CD4-positive, alpha-beta T cell (primary cell): ENCODE data around the gene SPTBN4. TPM values are rescaled to one million over a fixed set of nuclear protein-coding genes. Genes with fewer than 3 reads are reported as not detected.

Experiments used
- ATAC-seq: fragments of 200-7000 bp; cut with Tn5 transposase; one replicate; pipeline ENCODE4 v1.10.0; 2022; ENCODE audit warnings: mild to moderate bottlenecking; ENCODE audit not compliant: poor library complexity
- CTCF ChIA-PET: fragments of 350-600 bp; sonication (Branson Sonifier 250); formaldehyde crosslinking; loops from one replicate; lab custom pipeline; 2021; ENCODE audit warnings: antibody characterized with exemption, inconsistent platforms; lab: Charles Lee
- POLR2A ChIA-PET: fragments of 350-600 bp; sonication (Branson Sonifier 250); formaldehyde crosslinking; loops from one replicate; lab custom pipeline; 2021; ENCODE audit warnings: antibody characterized with exemption, inconsistent platforms; lab: Charles Lee
- DNase-seq, 14 experiments: peaks; one replicate each; pipeline ENCODE4 v3.0.0-alpha.2; 2013 to 2020; ENCODE audit warnings: mixed read lengths in 2 of 14
- H3K27ac ChIP-seq, 2 donors: one replicate each; pipeline versions ENCODE4 v1.5.1 to v1.7.0; 2013; ENCODE audit warnings: low read length in 2 of 2, low read depth in 1 of 2, mild to moderate bottlenecking in 1 of 2
- H3K27me3 ChIP-seq, 2 experiments: 1 replicate in 1 of 2; 2 replicates in 1 of 2; pipeline versions ENCODE4 v1.6.1 to v1.7.0; 2013; ENCODE audit warnings: low read length in 2 of 2, control low read depth in 1 of 2, mild to moderate bottlenecking in 1 of 2, moderate library complexity in 1 of 2; ENCODE audit not compliant: insufficient read depth in 2 of 2, control insufficient read depth in 1 of 2
- H3K36me3 ChIP-seq: one replicate; pipeline ENCODE4 v1.6.1; 2013; ENCODE audit warnings: low read length, control low read depth; ENCODE audit not compliant: insufficient read depth
- H3K4me1 ChIP-seq: one replicate; pipeline ENCODE4 v1.6.1; 2013; ENCODE audit warnings: low read length, control low read depth; ENCODE audit not compliant: insufficient read depth
- H3K4me3 ChIP-seq: one replicate; pipeline ENCODE4 v1.5.1; 2013; ENCODE audit warnings: mild to moderate bottlenecking, low read length, moderate library complexity
- H3K9me3 ChIP-seq, 2 experiments: 1 replicate in 1 of 2; 2 replicates in 1 of 2; pipeline versions ENCODE4 v1.6.1 to v1.7.0; 2013; ENCODE audit warnings: low read length in 2 of 2, mild to moderate bottlenecking in 2 of 2, control low read depth in 1 of 2, moderate library complexity in 1 of 2; ENCODE audit not compliant: control insufficient read depth in 1 of 2, insufficient read depth in 1 of 2
- H3K27ac Mint-ChIP-seq: one replicate; pipeline ENCODE4 v1.8.0; 2020; ENCODE audit warnings: mixed read lengths
- H3K27me3 Mint-ChIP-seq: one replicate; pipeline ENCODE4 v1.8.0; 2021; ENCODE audit warnings: mixed read lengths
- H3K36me3 Mint-ChIP-seq: one replicate; pipeline ENCODE4 v1.8.0; 2021; ENCODE audit warnings: low read depth, mixed read lengths
- H3K4me1 Mint-ChIP-seq: one replicate; pipeline ENCODE4 v1.8.0; 2021; ENCODE audit warnings: low read depth, mixed read lengths
- H3K4me3 Mint-ChIP-seq: one replicate; pipeline ENCODE4 v1.8.0; 2020; ENCODE audit warnings: mild to moderate bottlenecking, mixed read lengths
- H3K9me3 Mint-ChIP-seq: one replicate; pipeline ENCODE4 v1.8.0; 2020; ENCODE audit warnings: mixed read lengths
- CTCF ChIP-seq: fragments of 200-600 bp; IDR thresholded peaks from one replicate; pipeline ENCODE4 v1.8.0; 2022; ENCODE audit warnings: antibody characterized with exemption, mild to moderate bottlenecking
- intact Hi-C, 2 experiments: fragments of 100-400 bp; cut with DNase I in 1 of 2; cut with micrococcal nuclease in 1 of 2; formaldehyde crosslinking; loops; one replicate each; pipeline versions ENCODE4 v1.15.1 to v1.9.0; 2023 to 2025; cut with DNase I, micrococcal nuclease
- total RNA-seq, 174 experiments: library from RNA in 2 of 174; stranded (reverse) in 2 of 174; gene quantifications; one replicate each; pipeline ENCODE4 v1.2.3 and lab custom pipeline; 2021 to 2026

Gene SPTBN4
- total RNA-seq, 2 experiments from 2014 or later: 0.59 to 0.88 TPM

DNA sequence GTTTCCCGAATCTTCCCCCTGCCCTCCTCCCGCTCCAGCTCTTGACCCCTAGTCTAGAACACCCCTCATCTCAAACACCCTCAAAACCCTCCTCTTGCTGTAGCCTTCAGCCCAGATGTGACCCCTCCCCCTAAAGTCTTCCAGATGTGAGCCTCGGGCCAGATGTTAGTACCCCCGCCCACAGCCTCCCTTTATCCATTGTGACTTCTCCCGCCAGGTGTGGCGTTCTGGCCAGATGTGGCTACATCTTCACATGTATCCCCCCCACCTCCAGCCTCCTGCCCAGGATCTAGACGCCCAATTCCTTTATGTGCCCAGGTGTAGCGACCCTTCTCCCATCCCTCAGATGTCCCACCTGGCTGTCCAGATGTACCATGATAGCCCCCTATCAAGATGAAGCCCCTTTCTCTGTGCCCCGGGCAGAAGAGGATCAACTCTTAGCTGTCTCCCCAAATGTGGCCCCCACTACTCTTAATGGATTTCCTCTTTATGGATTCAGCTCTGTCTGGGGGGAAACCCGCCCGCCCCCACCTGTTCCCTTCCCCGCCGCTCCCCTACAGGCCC, 133.9 kb downstream of the SPTBN4 start:
- H3K27me3 ChIP-seq: peaks cover 39 to 55% of the 10 kb centered on the region in 2 experiments
- Mint-ChIP-seq H3K9me3 (no peaks in the 10 kb centered on the region), H3K36me3 (no peaks in the 10 kb centered on the region), H3K4me1 (peaks cover 70% of the 10 kb centered on the region), H3K4me3 (peak overlapping the region; percentile 67), H3K27ac (no peak overlapping the region), H3K27me3 (peaks cover 53% of the 10 kb centered on the region)
- TF ChIP-seq CTCF: no peak
- H3K36me3 ChIP-seq: no peaks in the 10 kb centered on the region
- H3K4me1 ChIP-seq: peaks cover 88% of the 10 kb centered on the region
- intact Hi-C loops: loop anchor here (5.0 kb wide), 5 partner anchors 33 to 313 kb away; partner anchors contain the start of genes BLVRB (in 2 of the 2), SPTBN4 (in 2 of the 2) and AKT2 (in 1 of the 2)
- ChIA-PET CTCF (interaction anchor here (1.2 to 3.9 kb wide), 4 partner anchors 9 to 34 kb away, joined by 7 to 37 read pairs (median 14); no protein-coding TSS in a partner anchor), POLR2A (interaction anchor here (0.6 to 1.0 kb wide), 2 partner anchors 12 to 52 kb away, joined by 3 to 4 read pairs; no protein-coding TSS in a partner anchor)
- H3K4me3 ChIP-seq: no peak overlapping the region
- H3K9me3 ChIP-seq: peaks cover 0 to 7% of the 10 kb centered on the region in 2 experiments
- H3K27ac ChIP-seq: no peak overlapping the region
- DNase-seq (no peak), ATAC-seq (no peak)

DNA sequence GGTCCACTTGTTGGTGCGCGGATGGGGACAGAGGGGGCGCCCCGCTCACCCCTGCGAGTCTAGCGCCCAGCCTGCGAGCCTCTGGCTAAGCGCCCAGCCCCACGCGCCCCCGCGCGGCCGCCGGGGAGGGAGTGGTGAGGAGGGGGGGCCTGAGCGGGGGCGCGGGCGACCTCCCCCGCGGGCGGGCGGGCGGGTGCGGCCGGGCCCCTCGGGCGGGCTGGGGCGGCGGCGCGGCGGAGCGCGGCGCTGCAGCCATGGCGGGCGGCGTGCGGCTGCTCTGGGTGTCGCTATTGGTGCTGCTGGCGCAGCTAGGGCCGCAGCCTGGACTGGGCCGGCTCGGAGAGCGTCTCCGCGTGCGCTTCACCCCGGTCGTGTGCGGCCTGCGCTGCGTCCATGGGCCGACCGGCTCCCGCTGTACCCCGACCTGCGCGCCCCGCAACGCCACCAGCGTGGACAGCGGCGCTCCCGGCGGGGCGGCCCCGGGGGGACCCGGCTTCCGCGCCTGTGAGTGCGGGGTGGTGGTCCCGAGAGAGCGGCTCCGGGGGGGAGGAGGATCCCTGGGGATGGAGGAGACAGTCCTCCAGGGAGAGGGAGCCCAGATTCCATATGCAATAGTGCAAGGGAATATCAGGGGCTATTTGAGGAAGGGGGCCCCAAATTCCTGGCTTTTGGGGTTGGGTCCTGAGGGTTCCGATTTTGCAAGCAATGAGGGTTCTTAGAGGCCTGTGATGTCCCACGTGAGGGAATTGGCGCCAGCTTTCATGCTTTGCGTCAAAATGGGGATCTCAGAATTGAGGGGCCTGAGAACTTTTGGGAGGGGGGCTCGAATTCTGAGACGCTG, 134.6 kb downstream of the SPTBN4 start, which contains the start of gene LTBP4:
Gene LTBP4, plus strand, starts transcription at position 236 of the 841 bp plus-strand sequence. Its CDS starts 19 bp downstream, at position 255.
- peaks cover 39 to 52% of the 10 kb centered on the region in 2 experiments for H3K27me3 ChIP-seq
- Mint-ChIP-seq H3K27ac (no peak within 1 kb of the TSS), H3K4me3 (peak within 1 kb of the TSS; percentile 67), H3K4me1 (peaks cover 75% of the 10 kb centered on the region), H3K27me3 (peaks cover 50% of the 10 kb centered on the region), H3K36me3 (no peaks in the 10 kb centered on the region), H3K9me3 (no peaks in the 10 kb centered on the region)
- ATAC-seq (no peak), DNase-seq (peak in 5 of 14 experiments; percentile 35 to 73 (median 39))
- H3K27ac ChIP-seq: no peak within 1 kb of the TSS
- intact Hi-C loops: loop anchor here (5.0 kb wide), 5 partner anchors 34 to 314 kb away; partner anchors contain the start of genes BLVRB (in 2 of the 2), SPTBN4 (in 2 of the 2) and AKT2 (in 1 of the 2)
- H3K36me3 ChIP-seq: no peaks in the 10 kb centered on the region
- peaks cover 0 to 7% of the 10 kb centered on the region in 2 experiments for H3K9me3 ChIP-seq
- CTCF ChIA-PET: interaction anchor here (0.6 to 3.9 kb wide), 5 partner anchors 9 to 181 kb away, joined by 3 to 37 read pairs (median 7); no protein-coding TSS in a partner anchor
- H3K4me3 ChIP-seq: peak within 1 kb of the TSS; percentile 29
- no peak for TF ChIP-seq CTCF
- POLR2A ChIA-PET: interaction anchor here (0.6 kb wide), 1 partner anchor 53 kb away, joined by 3 read pairs; no protein-coding TSS in a partner anchor
- peaks cover 95% of the 10 kb centered on the region for H3K4me1 ChIP-seq

GRCh38 chr19:40603071-40603388, 136.2 kb downstream of the SPTBN4 start:
- ChIA-PET CTCF (interaction anchor here (0.7 to 3.9 kb wide), 6 partner anchors 18 to 138 kb away, joined by 3 to 37 read pairs (median 4); no protein-coding TSS in a partner anchor), POLR2A (interaction anchor here (0.8 to 4.0 kb wide), 6 partner anchors 12 to 183 kb away, joined by 3 to 51 read pairs (median 5); no protein-coding TSS in a partner anchor)
- Mint-ChIP-seq H3K4me3 (peak overlapping the region; percentile 88), H3K9me3 (no peaks in the 10 kb centered on the region), H3K27me3 (peaks cover 42% of the 10 kb centered on the region), H3K36me3 (no peaks in the 10 kb centered on the region), H3K27ac (peak overlapping the region; percentile 88), H3K4me1 (peaks cover 81% of the 10 kb centered on the region)
- DNase-seq (no peak), ATAC-seq (no peak)
- Histone ChIP-seq H3K36me3 (no peaks in the 10 kb centered on the region), H3K4me1 (peaks cover 93% of the 10 kb centered on the region), H3K4me3 (no peak overlapping the region), H3K27me3 (peaks cover 33 to 38% of the 10 kb centered on the region in 2 experiments), H3K9me3 (peaks cover 0 to 3% of the 10 kb centered on the region in 2 experiments), H3K27ac (no peak overlapping the region)
- intact Hi-C loops: loop anchor here (5.0 kb wide), 5 partner anchors 36 to 316 kb away; partner anchors contain the start of genes BLVRB (in 2 of the 2), SPTBN4 (in 2 of the 2) and AKT2 (in 1 of the 2)
- TF ChIP-seq CTCF: no peak
